ENCODE measurements around the gene RANBP3.

GRCh38 chr19:6000228-6000847 lies 22.4 kb upstream of the RANBP3 start:
- TF ChIP-seq CTCF (IDR thresholded peaks at IDR 0.05; ENCODE audit: low read length): no peak
- TF ChIP-seq EZH2 (optimal IDR thresholded peaks at IDR 0.05; ENCODE audit: low read depth, low read length): no peak
- no peak for TF ChIP-seq EZH2phosphoT487 (IDR thresholded peaks at IDR 0.05; ENCODE audit: low read length)

Measured in MM.1S (cell line).